MM.1S (cell line): ENCODE measurements around the gene ANKRD26.

Source experiments
- DNase-seq: peaks from one replicate; pipeline ENCODE4 v3.0.0-alpha.2; 2015
- H2AFZ ChIP-seq: fragments of 300-600 bp; sonication (generic); 2 replicates; pipeline ENCODE4 v1.6.0; 2016; ENCODE audit warnings: antibody characterized with exemption, low read length
- H3F3A ChIP-seq: fragments of 300-600 bp; sonication (generic); 2 replicates; pipeline ENCODE4 v1.6.1; 2016; ENCODE audit warnings: mild to moderate bottlenecking, antibody characterized with exemption, low read length, moderate library complexity, mixed read lengths; ENCODE audit not compliant: insufficient read depth
- H3K27ac ChIP-seq: fragments of 300-600 bp; sonication (generic); 2 replicates; pipeline ENCODE4 v1.5.1; 2016; ENCODE audit warnings: mild to moderate bottlenecking, low read length
- H3K27me3 ChIP-seq: fragments of 300-600 bp; sonication (generic); replicated peaks from 2 replicates; pipeline ENCODE4 v1.6.0; 2016; ENCODE audit warnings: low read length; ENCODE audit not compliant: insufficient read depth
- H3K36me3 ChIP-seq: fragments of 300-600 bp; sonication (generic); replicated peaks from 2 replicates; pipeline ENCODE4 v1.6.1; 2016; ENCODE audit warnings: mild to moderate bottlenecking, low read length, mixed read lengths; ENCODE audit not compliant: insufficient read depth
- H3K4me1 ChIP-seq: fragments of 300-600 bp; sonication (generic); 2 replicates; pipeline ENCODE4 v1.6.1; 2016; ENCODE audit warnings: low read length, mixed read lengths
- H3K4me2 ChIP-seq: fragments of 300-600 bp; sonication (generic); 2 replicates; pipeline ENCODE4 v1.6.0; 2016; ENCODE audit warnings: low read depth, low read length
- H3K4me3 ChIP-seq: fragments of 300-600 bp; sonication (generic); 2 replicates; pipeline ENCODE4 v1.5.1; 2016; ENCODE audit warnings: low read length, mixed read lengths
- H3K79me2 ChIP-seq: fragments of 300-600 bp; sonication (generic); 2 replicates; pipeline ENCODE4 v1.6.1; 2016; ENCODE audit warnings: mixed run types, low read length, mixed read lengths
- H3K9ac ChIP-seq: fragments of 300-600 bp; sonication (generic); 2 replicates; pipeline ENCODE4 v1.6.1; 2016; ENCODE audit warnings: low read length, mixed read lengths
- H3K9me2 ChIP-seq: fragments of 300-600 bp; sonication (generic); replicated peaks from 2 replicates; pipeline ENCODE4 v1.6.1; 2016; ENCODE audit warnings: mild to moderate bottlenecking, low read length, mixed read lengths; ENCODE audit not compliant: insufficient read depth
- H3K9me3 ChIP-seq: fragments of 300-600 bp; sonication (generic); replicated peaks from 2 replicates; pipeline ENCODE4 v1.6.1; 2016; ENCODE audit warnings: mild to moderate bottlenecking, low read length, mixed read lengths; ENCODE audit not compliant: insufficient read depth
- H4K20me1 ChIP-seq: fragments of 300-600 bp; sonication (generic); 2 replicates; pipeline ENCODE4 v1.6.1; 2016; ENCODE audit warnings: mild to moderate bottlenecking, low read length, moderate library complexity, mixed read lengths; ENCODE audit not compliant: insufficient read depth
- EZH2 ChIP-seq: fragments of 300-600 bp; sonication (generic); optimal IDR thresholded peaks from 2 replicates; pipeline ENCODE3; 2017; ENCODE audit warnings: low read depth, mild to moderate bottlenecking, antibody characterized with exemption, low read length, mixed read lengths
- EZH2phosphoT487 ChIP-seq: fragments of 300-600 bp; sonication (generic); IDR thresholded peaks from 2 replicates; pipeline ENCODE4 v1.6.1; 2018; ENCODE audit warnings: antibody characterized with exemption, low read length
- TF ChIP-seq, protein P1 (sequence below): fragments of 300-600 bp; sonication (generic); IDR thresholded peaks from 2 replicates; pipeline ENCODE4 v1.5.1; 2016; ENCODE audit warnings: antibody characterized with exemption, low read length, mixed read lengths

Gene ANKRD26

DNA sequence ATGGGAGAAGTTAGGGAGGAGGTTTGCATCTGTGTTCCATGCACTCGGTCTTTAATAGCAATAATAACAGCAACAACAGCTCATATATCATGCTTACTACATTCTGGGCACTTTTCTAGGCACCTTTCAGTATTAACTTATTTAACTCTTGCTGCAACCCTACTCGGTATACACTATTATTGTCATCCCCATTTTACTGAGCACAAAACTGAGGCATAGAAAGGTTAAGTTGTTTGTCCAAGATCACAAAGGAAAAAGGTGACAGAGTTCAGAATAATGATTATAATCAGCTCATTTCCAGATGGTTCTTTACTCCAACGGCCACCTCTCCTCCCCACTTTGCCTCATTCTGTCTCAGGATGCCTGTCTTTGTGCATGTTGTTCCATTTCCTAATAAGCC is 137.5 kb downstream of the ANKRD26 start:
- no peak overlapping the region for H3K4me3 ChIP-seq

DNA sequence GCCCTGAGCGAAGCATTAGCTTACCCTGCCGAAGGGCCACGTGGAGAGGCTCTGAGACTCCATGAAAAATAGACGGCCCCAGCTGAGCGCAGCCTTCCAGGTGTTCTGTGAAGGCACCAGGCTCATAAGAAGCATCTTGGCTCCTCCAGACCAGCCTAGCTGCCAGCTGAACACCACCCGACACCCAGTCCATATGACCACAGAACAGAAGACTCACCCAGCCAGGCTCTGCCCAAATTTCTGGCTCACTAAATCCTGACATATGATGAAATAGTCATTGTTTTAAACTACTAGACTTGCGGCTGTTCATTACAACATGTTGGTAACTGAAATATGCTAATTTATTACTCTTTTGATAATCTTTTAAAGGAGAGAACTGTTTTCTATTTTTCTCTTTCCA is 140.0 kb downstream of the ANKRD26 start:
- Histone ChIP-seq H3K9ac (no peak overlapping the region), H3K79me2 (no peaks in the 10 kb centered on the region), H3K9me2 (no peaks in the 10 kb centered on the region), H2AFZ (no peak overlapping the region), H3K9me3 (no peaks in the 10 kb centered on the region), H3K27me3 (no peaks in the 10 kb centered on the region), H3K4me1 (no peaks in the 10 kb centered on the region), H4K20me1 (no peaks in the 10 kb centered on the region), H3K36me3 (no peaks in the 10 kb centered on the region), H3K4me3 (no peak overlapping the region), H3K4me2 (no peak overlapping the region), H3K27ac (no peak overlapping the region), H3F3A (no peaks in the 10 kb centered on the region)
- TF ChIP-seq, protein P1, sequence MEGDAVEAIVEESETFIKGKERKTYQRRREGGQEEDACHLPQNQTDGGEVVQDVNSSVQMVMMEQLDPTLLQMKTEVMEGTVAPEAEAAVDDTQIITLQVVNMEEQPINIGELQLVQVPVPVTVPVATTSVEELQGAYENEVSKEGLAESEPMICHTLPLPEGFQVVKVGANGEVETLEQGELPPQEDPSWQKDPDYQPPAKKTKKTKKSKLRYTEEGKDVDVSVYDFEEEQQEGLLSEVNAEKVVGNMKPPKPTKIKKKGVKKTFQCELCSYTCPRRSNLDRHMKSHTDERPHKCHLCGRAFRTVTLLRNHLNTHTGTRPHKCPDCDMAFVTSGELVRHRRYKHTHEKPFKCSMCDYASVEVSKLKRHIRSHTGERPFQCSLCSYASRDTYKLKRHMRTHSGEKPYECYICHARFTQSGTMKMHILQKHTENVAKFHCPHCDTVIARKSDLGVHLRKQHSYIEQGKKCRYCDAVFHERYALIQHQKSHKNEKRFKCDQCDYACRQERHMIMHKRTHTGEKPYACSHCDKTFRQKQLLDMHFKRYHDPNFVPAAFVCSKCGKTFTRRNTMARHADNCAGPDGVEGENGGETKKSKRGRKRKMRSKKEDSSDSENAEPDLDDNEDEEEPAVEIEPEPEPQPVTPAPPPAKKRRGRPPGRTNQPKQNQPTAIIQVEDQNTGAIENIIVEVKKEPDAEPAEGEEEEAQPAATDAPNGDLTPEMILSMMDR: no peak
- TF ChIP-seq EZH2: no peak
- TF ChIP-seq EZH2phosphoT487: no peak
- no peak for DNase-seq

More for the DNA sequence above, 137.5 kb downstream of the ANKRD26 start:
- Histone ChIP-seq H2AFZ (no peak overlapping the region), H3K27ac (no peak overlapping the region), H4K20me1 (no peaks in the 10 kb centered on the region), H3K4me1 (no peaks in the 10 kb centered on the region), H3K79me2 (no peaks in the 10 kb centered on the region), H3K36me3 (no peaks in the 10 kb centered on the region), H3F3A (no peaks in the 10 kb centered on the region), H3K4me2 (no peak overlapping the region), H3K9me2 (no peaks in the 10 kb centered on the region), H3K27me3 (no peaks in the 10 kb centered on the region), H3K9me3 (no peaks in the 10 kb centered on the region), H3K9ac (no peak overlapping the region)
- DNase-seq: no peak
- TF ChIP-seq EZH2 (no peak), EZH2phosphoT487 (no peak)
- TF ChIP-seq, protein P1: no peak

DNA sequence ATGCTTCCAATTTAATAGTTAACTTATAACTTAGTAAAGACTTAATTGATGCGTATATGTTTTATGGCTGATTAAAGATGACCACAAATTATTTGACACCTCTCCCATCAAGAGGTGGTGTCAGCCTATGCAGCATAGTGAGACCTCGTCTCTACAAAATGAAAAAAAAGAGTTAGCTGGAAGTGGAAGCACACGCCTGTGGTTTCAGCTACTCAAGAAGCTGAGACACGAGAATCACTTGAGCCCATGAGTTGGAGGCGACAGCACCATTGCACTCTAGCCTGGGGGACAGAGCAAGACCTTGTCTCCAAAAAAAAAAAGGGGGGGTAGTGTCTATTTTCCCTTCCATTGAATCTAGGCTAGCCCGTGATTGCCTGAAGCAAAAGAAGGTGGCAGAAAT is 140.5 kb downstream of the ANKRD26 start:
- Histone ChIP-seq H3K9me3 (no peaks in the 10 kb centered on the region), H3K27ac (no peak overlapping the region), H3K36me3 (no peaks in the 10 kb centered on the region), H2AFZ (no peak overlapping the region), H3K4me1 (no peaks in the 10 kb centered on the region), H3K9me2 (no peaks in the 10 kb centered on the region), H3K79me2 (no peaks in the 10 kb centered on the region), H3K4me2 (no peak overlapping the region), H3K4me3 (no peak overlapping the region), H3K9ac (no peak overlapping the region), H3F3A (no peaks in the 10 kb centered on the region), H4K20me1 (no peaks in the 10 kb centered on the region), H3K27me3 (no peaks in the 10 kb centered on the region)
- TF ChIP-seq, protein P1: no peak
- no peak for TF ChIP-seq EZH2
- TF ChIP-seq EZH2phosphoT487: no peak
- DNase-seq: no peak
